Stimulated activated CD4-positive, alpha-beta T cell treated with anti-CD3 and anti-CD28 coated beads, Interleukin-12 subunit alpha, Interleukin-12 subunit beta, amount 100 ng/mL, for 48 hours (primary cell): ENCODE results near the gene CLDN19.
"Not testable (repeated sequence)": the region's sequence is repeated elsewhere in the genome, so short reads cannot be mapped to it uniquely, and the experiment has no call there.

Source experiments
- DNase-seq, 3 donors: peaks; one replicate each; pipeline ENCODE4 v3.0.0-alpha.2; 2020; ENCODE audit warnings: low read depth in 2 of 3, low spot score in 1 of 3

The CLDN19 gene

GRCh38 chr1:42714441-42714840 is 25.6 kb downstream of the CLDN19 start:
- not testable (repeated sequence) for DNase-seq

DNA sequence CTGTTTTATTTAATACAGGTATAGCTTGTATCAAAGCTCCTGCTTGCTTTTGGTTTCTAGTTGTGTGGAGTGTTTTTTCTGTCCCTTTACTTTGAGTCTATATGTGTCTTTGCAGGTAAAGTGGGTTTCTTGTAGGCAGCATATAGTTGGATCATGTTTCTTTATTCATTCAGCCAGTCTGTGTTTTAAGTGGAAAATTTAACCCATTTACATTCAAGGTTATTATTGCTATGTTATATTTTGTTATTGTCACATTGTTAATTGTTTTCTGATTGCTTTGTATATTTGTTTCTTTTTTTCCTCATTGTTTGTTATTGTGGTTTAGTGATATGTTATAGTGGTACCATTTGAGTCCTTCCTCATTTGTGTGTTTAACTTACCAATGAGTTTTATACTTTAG is 26.7 kb downstream of the CLDN19 start:
- no peak for DNase-seq

GRCh38 chr1:42712808-42713207 is 27.2 kb downstream of the CLDN19 start:
- DNase-seq, result not testable (repeated sequence)

GRCh38 chr1:42703888-42704464 is 36.1 kb downstream of the CLDN19 start:
- no peak for DNase-seq

GRCh38 chr1:42700006-42700405 is 40.0 kb downstream of the CLDN19 start:
- no peak for DNase-seq

GRCh38 chr1:42698081-42698813 is 41.8 kb downstream of the CLDN19 start:
- DNase-seq, result no peak

DNA sequence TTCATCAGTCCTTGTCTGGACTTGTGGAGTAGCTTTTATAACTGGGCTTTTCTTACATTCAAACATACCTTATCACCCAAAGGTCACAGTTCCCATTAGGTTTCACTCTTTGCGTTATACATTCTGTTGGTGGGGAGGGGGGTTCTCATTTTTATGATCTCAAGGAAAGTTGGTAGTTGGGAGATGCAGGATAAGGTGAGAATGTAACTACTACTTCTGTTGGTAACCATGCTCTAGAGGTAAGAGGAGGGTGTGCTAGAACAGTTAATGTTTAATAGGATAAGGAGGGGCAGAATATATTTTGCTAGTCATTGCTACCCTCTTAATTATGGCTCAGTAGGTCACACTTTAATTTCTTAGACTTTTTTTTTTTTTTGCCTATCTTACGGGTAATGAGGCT is 47.1 kb downstream of the CLDN19 start:
- no peak for DNase-seq

DNA sequence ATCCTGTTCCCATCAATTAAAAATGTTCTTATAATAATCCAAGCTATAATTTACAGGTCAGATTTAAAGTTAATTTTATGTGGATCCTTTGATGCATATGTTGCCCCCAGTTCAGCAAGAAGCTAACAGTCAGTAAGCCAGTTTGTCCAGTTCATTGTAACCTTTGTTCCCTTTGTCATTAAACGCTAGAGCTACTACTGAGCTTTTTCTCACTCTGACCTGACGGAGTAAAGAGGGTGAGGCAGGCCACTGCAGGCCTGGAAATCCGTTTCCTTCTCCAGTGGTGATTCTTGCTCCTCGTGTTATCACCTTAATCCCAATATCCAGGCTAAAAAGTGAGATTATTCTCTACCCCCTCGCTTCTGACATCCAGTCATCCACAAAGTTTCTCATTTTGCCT is 47.6 kb downstream of the CLDN19 start:
- no peak for DNase-seq

DNA sequence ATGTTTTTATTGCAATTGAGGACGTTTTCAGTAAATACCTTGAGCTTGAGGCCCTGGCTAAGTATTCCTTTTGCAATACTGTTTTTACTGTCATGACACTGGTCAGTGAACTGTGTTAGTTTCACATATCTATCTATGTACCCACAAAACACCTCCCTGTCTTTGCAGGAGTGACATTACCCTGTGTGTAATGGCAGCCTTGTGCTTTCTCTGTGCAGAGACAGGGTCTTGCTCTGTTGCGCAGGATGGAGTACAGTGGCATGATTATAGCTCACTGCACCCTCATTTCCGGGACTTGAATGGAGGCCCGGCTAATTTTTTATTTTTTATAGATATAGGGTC is 48.9 kb downstream of the CLDN19 start:
- DNase-seq, result no peak

DNA sequence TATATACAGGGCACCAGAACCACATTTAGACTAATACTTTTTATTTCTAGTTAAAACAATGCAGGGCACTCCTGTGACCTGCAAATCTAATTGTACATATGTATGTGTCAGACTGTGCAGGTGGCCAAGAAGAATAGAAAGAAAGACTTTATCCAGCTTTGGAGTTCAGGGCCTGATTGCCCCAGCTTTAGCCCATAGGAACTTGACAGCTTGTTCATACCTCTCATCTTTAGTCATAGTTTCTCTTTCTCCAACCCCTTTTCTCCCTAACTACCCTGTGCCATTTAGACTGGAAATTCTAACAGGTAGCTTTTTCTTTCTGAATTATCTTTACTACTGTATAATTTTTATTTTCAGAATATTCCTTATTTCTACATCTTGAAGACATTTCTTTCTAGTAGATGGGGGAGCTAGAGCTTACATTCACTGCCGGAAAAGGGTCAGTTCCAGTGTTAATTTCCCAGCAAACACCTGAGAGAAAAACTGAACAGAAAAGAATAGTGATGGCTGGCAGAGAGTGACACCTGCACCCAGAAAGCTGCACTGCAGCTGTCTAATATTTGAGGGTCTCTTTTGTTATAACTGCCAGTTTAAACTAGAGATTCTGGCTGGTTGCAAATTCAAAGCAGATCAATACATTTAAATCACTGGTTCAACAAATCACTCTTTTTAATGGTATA is 49.4 kb downstream of the CLDN19 start:
- peak in 1 of 3 donors; percentile 10 for DNase-seq

DNA sequence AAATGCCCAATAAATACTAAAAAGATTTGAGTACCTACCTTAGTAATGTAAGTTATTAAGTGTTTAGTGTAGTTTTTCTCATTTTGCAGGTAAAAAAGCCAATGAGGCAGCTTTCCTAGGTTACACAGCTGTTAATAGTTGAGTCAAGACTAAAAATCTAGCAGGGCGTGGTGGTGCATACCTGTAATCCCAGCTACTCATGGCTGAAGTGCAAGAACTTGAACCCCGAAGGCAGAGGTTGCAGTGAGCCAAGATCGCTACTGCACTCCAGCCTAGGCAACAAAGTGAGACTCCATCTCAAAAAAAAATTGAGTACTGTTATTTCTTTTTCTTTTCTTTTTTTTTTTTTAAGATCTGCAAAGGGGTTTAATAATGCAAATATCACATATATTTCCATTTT is 50.1 kb downstream of the CLDN19 start:
- no peak for DNase-seq

- no peak for DNase-seq
Measured at GRCh38 chr1:42686418-42686817, 53.6 kb downstream of the CLDN19 start.

DNA sequence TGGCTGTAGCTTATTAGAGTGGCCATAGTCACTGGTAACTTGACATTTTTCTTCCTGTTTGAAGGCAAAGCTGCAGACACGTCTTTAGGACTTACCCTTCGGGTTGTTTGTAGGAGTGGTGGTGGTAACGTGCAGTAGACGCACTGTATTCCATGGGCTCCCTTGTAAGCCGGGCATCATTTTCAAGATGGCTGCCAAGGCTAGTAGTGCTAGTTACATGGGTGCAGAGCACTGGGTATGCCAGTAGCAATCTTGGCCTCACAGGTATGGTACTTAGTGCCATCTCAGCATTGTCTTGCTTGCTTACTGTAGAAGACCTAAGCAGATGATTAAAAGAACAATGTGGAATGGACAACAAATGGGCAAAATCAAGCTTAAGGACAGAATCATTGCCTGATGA is 55.9 kb downstream of the CLDN19 start:
- peak in 2 of 3 donors; percentile 8 to 16 for DNase-seq
